ENCODE measurements around the gene PSMD5.

Gene PSMD5

GRCh38 chr9:120801441-120801840 is 41.3 kb downstream of the PSMD5 start:
- no peak for TF ChIP-seq CTCF (IDR thresholded peaks at IDR 0.05; ENCODE audit: low read depth, low read length)

GRCh38 chr9:120792898-120793765 is 49.6 kb downstream of the PSMD5 start, which contains the start of gene FBXW2:
Gene FBXW2, minus strand, starts transcription at chr9:120793416. Its CDS starts 5,158 bp downstream, at chr9:120788258.
- TF ChIP-seq CTCF (IDR thresholded peaks at IDR 0.05; ENCODE audit: low read depth, low read length), result no peak
- DNase-seq (ENCODE audit: extremely low read depth, low read depth), result peak; percentile 64

More at GRCh38 chr9:120801441-120801840, 41.3 kb downstream of the PSMD5 start:
- no peak for DNase-seq (ENCODE audit: extremely low read depth, low read depth)

- no peak for DNase-seq (ENCODE audit: extremely low read depth, low read depth)
- no peak for TF ChIP-seq CTCF (IDR thresholded peaks at IDR 0.05; ENCODE audit: low read depth, low read length)
Observed at GRCh38 chr9:120791161-120791560, 51.6 kb downstream of the PSMD5 start.

- DNase-seq (ENCODE audit: extremely low read depth, low read depth), result no peak
- TF ChIP-seq CTCF (IDR thresholded peaks at IDR 0.05; ENCODE audit: low read depth, low read length), result no peak
Observed at GRCh38 chr9:120787933-120788332, 54.8 kb downstream of the PSMD5 start.

- no peak for TF ChIP-seq CTCF (IDR thresholded peaks at IDR 0.05; ENCODE audit: low read depth, low read length)
- no peak for DNase-seq (ENCODE audit: extremely low read depth, low read depth)
Observed at GRCh38 chr9:120783602-120784047, 59.1 kb downstream of the PSMD5 start.

GRCh38 chr9:120781236-120781635 is 61.5 kb downstream of the PSMD5 start:
- TF ChIP-seq CTCF (IDR thresholded peaks at IDR 0.05; ENCODE audit: low read depth, low read length), result no peak
- no peak for DNase-seq (ENCODE audit: extremely low read depth, low read depth)

GRCh38 chr9:120780367-120780766 is 62.4 kb downstream of the PSMD5 start:
- DNase-seq (ENCODE audit: extremely low read depth, low read depth), result no peak
- no peak for TF ChIP-seq CTCF (IDR thresholded peaks at IDR 0.05; ENCODE audit: low read depth, low read length)

Measured in AG09319 (cell line).